Activated naive CD4-positive, alpha-beta T cell treated with Interleukin-2 at 50 U/mL for 16 hours (primary cell): ENCODE results near the gene EMC9.

Experiments
- DNase-seq: peaks from one replicate; pipeline ENCODE4 v3.0.0-alpha.2; 2020

EMC9 gene

DNA sequence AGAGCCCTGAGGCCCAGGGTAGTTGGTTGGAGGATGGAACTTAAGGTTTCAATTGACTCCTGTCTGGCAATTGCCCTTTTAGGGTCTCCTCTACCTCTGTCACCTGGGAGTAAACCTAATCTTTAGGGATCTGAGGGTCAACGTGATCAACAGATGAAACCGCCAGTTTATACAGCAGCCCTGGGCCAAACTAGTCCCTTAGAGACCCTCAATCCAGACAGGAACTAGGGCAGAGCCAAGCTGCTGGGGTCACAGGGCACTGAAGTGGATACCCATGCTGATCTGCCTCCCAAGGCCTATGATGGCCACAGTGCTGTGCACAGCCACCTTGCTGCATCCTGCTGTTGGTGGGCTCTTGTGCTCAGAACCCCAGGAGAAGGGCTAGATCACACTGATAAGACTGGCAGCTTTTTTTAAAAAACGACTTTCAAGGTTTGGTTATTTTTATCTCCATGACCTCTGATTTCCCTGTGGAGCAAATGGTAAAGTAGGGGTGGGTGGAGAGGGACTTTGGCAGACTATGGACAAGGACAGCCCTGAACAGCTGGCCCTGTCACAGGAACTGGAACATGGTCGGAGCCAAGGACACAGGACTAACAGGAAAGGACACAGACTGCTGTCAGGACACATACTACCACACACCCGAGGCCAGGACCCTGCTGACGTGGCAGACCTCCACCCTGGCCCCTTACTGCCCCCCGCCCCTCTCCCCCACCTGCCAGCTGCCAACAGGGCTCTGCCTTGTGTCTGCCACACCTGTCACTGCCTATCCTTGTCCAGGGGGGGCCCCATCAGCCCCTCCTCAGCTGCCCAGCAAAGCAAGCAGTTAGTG, 10.5 kb downstream of the EMC9 start:
- no peak for DNase-seq

DNA sequence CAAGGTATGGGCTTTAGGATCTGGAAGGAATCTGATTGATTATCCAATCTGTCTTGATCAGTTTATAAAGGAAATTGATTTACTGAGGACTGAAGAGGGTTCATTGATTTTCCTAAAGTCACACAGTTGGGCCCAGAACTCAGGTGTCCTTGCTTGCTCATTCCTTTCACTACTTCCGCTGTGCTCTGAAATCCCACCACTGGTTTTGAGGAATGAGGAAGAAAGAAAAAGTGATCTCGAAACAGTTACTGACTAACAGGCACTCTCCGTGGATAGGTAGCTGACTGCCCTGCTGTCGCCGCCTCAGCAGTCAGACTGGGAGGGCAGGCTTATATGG, 11.0 kb downstream of the EMC9 start, which contains the start of gene FITM1:
Gene FITM1 (plus strand): TSS at position 280 of the 337 bp plus-strand sequence. CDS start 905 bp downstream, outside the sequence.
- DNase-seq, result no peak

DNA sequence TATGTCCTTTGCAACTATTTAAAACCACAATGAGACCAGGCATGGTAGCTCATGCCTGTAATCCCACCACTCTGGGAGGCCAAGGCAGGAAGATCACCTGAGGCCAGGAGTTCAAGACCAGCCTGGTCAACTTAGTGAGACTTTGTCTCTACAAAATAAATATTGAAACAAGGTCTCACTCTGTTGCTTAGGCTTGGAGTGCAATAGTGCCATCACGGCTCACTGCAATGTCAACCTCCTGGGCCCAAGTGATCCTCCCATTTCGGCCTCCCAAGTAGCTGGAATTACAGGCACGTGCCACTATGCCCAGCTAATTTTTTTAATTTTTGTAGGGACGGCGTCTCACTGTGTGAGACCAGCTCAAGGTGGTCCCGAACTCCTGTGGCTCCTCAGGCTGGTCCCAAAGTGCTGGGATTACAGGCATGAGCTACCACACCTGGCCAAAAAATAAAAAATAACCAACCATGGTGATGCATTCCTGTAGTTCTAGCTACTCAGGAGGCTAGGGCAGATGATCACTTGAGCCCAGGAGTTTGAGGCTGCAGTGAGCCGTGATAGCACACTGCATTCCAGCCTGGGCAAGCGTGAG, 11.9 kb downstream of the EMC9 start:
- DNase-seq, result no peak

DNA sequence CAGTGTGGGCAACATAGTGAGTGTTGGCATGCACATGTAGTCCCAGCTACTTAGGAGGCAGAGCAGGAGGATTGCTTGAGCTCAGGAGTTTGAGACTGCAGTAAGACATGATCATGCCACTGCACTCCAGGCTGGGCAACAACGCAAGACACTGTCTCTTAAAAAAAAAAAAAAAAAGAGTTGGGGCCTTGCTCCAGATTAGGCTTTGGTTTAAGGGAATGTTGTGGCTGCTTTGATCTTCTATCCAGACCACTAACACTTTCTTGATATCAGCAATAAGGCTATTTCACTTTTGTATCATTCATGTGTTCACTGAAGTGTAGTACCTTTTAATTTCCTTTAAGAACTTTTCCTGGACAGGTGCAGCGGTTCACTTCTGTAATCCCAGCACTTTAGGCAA, 13.7 kb downstream of the EMC9 start:
- DNase-seq, result no peak

DNA sequence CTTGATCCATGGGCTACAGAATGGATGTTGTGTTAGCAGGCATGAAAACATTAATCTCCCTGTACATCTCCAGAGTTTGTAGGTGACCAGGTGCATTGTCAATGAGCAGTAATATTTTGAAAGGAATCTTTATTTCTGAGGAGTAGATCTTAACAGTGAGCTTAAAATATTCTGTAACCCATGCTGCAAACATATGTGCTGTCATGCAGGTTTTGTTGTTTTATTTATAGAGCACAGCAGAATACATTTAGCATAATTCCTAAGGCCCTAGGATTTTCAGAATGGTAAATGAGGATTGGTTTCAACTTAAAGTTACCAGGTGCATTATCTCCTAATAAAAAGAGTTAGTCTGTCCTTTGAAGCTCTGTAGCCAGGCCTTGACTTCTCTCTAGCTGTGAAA, 14.5 kb downstream of the EMC9 start:
- DNase-seq, result no peak

DNA sequence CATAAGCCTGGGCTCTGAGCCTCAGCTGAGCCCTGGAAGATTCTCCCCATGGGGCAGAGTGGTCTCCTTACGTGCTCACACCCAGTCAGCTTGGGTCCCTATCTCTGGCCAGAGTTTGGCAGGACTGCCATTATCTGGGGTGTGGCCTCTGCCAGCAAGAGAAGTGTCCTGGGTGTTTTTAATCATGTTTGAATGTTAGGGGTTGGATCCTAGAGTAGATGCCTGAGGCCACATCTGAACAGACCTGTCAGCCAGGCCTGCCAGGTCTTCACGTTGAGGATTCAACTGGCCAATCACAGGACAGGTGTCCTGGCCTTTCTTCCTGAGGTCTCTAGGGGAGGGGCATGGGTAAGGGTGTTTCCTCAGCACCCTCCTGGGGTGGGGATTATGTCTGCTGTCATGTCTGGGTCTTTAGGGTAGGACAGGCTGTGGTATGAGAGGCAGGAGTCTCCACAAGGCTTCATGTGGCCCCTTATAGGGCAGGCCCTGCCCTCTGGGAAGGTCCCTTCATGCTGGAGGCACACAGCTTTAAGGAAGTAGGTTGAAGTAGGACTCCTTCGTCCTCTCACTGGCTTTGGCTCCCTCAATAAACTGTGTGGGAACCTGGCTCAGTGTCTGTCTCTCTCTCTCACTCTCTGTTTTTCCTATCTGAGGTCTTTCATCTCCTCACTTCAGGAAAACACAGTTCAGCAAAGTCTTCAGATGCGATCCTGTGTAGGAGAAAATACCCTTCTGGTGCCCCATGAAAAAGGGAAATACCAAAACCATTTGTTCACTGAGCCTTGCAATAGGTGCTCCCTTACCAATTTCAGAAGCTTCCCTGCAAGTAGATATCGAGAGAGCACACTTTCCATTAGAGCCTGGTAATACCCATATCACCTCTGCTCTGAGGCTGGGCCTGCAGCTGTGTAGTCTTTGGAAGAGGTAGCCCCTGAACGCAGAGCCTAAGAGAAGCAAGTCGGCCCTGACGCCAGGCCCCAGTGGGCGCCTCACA, 17.7 kb downstream of the EMC9 start:
- DNase-seq, result no peak

DNA sequence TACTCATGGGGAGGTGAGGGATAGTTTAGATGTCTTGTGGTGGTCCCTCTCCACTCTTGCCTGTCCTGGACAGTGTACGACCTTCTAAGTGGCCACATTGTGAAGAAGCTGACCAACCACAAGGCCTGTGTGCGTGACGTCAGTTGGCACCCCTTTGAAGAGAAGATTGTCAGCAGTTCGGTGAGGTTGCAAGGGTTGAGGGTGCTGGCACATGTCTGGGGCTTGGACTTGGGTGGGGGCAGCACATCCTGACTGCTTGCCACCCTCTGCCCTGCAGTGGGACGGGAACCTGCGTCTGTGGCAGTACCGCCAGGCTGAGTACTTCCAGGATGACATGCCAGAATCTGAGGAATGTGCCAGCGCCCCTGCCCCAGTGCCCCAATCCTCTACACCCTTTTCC, 18.5 kb downstream of the EMC9 start:
- DNase-seq, result no peak

DNA sequence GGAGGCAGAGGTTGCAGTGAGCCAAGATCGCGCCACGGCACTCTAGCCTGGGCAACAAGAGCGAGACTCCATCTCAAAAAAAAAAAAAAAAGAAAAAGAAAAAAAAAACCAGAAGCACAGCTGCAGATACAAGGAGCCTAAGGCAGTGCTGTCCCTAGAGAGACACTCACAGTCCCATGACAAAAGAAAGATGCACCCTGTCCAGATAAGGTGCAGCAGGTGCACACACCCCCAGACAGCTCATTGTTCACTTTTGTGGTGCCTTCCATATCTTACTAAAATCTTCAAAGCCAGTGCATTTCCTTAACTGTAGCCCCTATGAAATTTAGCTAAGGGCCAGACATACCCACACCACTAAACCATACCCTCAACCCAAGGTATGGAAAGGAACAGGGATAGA, 19.0 kb downstream of the EMC9 start:
- no peak for DNase-seq

DNA sequence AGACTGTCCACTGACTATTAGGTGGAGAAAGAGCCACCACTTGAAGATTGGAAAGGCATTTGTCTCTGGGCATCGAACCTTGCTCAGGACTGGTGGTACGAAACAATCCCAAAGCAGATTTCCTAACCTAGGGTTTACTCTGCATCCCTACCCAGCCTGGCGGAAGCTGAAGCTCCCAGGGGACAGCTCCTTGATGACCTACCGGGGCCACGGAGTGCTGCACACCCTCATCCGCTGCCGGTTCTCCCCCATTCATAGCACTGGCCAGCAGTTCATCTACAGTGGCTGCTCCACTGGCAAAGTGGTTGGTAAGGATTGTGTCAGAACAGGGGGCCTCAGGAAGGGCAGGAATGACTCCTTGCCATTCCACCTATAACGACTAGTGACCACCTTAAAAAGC, 20.2 kb downstream of the EMC9 start:
- DNase-seq, result no peak

DNA sequence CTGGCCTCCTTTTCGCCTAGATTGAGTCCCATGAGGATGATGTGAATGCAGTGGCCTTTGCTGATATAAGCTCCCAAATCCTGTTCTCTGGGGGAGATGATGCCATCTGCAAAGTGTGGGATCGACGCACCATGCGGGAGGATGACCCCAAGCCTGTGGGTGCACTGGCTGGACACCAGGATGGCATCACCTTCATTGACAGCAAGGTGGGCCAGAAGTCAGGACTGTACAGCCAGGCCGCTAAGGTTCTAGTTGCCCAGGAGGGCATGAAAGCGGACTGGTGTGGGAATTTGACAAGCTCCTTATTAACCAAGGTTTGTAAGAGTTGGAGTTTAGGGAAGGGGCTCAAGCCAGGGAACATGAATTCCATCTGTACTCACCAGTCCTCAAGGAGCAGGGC, 21.7 kb downstream of the EMC9 start:
- DNase-seq, result no peak

DNA sequence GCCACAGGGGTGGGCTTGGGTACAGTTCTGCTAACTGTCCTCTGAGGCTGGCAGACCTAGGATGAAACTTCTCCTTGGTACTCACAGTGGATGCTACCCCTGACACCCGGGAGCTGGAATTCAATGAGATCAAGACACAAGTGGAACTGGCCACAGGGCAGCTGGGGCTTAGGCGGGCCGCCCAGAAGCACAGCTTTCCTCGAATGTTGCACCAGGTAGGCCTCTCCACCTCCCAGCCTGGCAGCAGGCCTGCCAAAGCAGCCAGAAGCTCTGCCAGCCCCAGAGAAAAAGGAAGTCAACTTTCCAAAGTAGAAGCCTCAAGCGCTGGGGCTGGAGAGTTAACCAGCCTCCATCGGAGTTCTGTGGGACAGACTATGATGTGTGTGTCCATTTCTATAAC, 24.2 kb downstream of the EMC9 start:
- DNase-seq, result no peak

DNA sequence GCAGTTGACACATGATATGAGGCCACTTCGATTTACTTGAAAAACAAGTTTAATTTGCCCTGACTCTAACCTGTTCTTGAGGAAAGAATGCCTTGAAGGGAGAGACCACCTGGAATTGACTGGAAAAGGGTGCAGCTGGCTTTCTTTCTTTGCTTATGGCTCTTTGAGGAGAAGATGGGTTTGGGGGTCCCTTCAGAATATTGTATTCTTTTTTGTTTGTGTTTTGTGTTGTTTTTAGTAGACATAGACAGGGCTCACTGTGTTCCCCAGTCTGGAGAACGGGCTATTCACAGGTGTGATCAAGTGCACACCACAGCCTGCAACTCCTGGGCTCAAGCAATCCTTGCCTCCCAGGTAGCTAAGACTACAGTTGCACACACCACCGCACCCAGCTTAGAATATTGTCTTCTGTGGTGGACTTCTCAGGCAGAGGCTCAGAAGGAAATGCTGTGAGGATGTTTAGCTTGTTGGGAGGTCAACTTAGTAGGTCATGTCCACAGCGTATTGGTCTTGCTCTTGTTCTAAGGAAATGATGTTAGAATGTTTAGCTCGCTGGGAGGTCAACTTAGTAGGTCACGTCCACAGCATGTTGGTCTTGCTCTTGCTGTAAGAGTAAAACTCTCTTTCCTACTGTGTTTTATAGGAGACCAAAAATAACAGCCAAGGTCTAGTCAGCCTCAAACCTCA, 25.1 kb downstream of the EMC9 start:
- no peak for DNase-seq

DNA sequence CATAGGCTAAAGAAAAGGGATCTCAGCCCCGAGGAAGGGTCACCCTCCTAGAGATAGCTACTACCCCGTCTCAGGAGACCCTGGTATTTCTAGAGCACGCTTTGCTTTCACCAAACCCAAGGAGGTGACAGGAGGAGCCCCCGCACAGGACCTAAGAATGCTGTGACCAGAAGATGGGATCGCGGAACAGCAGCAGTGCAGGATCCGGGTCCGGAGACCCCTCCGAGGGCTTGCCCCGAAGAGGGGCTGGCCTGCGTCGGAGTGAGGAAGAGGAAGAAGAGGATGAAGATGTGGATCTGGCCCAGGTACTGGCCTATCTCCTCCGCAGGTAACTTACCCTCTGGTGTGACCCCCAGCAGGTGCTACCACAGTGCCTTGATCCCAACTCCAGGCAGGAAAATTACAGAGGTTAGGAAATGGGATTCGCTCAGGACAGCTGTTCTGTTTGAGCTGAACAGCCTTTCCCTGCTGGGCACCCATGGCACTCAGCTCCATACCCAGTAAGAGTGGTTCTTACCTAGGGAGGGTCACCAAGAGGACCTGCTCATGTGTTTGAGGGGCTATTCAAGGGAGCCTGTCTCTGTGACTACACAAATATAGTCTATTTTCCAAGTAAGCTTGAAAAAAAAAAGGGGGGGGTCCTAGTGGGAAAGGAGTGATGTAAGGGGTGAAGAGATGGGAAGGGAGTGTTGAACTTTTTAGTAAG, 25.8 kb downstream of the EMC9 start:
- DNase-seq, result no peak

DNA sequence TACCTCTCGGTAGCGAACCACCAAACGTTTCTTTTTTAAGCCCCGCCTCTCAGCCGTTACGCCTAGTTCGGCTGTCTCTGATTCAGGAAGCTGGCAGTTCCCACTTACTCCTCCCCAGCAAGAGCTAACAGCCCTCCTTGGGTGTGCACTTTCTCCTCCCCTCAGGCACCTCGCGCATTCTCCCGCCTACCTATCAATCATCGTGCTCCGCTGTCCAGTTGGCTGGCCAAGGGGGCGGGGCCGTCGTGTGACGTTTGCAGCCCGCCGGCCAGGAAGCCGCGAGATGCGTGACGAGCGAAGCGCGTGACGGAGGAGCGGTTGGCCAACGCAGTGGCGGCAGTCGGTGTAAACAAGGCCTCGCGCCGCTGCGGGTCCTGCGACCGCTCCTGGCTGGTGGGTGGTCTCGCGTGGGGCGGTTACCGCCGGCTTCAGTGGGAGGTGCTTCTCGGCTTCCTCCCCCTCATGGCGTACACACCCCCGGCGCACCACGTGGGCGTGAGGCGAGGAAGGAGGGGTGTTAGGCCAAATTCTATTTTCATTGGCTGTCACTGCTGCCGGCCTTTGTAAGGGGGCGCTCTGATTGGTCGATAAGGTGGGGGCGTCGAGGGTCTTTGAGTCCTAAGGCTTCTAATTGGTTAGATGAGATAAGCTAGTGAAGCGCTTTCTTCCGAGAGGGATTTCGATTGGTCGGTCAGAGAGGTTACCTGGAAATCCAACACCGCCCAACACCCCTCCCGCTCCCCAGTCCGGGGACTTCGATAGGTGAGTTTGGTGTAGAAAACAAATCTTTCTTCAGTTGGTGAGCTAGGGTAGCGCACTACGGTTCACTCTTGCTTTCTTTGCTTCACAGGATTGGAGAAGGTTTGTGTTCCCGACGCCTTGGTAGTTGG, 26.6 kb downstream of the EMC9 start, which contains the start of the genes DCAF11 and NRL:
Gene DCAF11 (plus strand): TSS at position 246 of the 890 bp plus-strand sequence. CDS start 818 bp downstream, outside the sequence.
Gene NRL (minus strand): TSS at position 418 of the 890 bp plus-strand sequence. CDS start 32,101 bp downstream, outside the sequence.
- DNase-seq, result peak; percentile 98

DNA sequence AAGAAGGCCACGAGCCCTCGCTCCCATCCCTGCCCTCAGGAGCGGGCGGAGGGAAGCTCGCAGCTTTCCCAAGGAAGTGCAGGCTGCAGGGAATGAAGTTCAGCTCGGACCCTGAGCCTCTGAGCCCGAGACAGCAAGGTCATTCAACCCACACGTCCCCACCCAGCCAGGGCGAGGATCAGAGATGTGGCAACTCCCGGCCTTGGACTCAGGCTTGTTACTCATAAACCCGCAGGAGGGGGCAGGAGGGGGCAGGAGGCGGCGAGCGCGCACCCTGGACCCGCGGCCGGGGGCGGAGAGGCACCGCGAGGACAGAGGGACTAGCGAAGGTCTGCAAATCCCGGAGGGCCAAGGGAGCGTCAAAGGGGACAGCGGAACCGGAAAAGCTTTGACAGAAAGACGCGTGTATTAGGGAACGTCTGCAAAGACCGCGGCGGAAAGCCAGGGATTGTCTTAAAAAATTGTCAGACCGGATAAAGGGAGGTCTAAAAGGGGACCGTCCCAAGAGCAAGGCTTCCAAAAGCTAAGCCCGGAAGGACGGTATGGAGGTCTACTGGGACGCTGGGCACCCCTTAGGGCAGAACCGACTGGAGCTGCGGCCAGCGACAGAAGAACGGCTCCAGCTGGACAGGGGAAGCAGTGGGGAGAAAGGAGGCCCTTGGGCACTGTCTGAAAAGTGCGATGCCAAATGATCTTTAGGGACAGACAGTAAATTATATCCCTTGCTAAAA, 27.4 kb downstream of the EMC9 start:
- DNase-seq, result peak; percentile 80

DNA sequence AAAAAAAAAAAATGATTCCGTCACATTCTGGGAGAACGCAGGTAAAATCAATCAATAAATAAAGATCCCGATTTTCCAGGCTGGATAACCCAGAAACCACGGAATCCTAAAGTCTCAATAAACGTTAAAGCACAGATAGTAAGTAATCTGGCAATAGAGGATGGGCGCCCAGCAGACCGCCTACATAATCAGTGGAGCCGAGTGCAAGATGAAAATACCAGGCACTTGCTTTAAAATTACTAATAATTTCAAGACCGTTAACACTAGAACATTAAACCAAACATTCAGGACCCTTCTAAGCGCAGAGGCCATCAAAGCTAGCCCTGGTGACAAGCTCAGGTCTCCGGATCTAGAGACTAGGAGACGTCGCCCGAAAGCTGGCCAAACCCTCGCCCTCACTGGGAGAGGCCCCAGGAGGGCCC, 28.0 kb downstream of the EMC9 start:
- no peak for DNase-seq

DNA sequence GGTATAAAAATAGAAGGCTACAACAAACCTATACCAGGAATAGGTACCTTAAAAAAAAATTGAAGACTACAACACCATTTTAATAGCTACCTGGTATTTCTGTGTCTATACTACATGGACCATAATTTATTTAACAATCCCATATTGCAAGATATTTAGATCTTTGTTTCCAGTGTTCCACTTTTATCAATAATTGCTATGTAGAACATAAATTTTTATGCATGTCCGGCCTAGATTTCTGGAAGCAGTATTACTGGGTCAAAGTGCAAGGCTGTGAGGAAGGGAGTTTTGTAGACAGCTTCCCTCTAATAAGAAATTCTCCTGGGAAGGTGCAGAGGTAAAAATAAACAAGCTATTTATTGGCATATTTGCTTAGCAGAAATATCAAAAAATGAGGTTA, 30.9 kb downstream of the EMC9 start:
- no peak for DNase-seq

DNA sequence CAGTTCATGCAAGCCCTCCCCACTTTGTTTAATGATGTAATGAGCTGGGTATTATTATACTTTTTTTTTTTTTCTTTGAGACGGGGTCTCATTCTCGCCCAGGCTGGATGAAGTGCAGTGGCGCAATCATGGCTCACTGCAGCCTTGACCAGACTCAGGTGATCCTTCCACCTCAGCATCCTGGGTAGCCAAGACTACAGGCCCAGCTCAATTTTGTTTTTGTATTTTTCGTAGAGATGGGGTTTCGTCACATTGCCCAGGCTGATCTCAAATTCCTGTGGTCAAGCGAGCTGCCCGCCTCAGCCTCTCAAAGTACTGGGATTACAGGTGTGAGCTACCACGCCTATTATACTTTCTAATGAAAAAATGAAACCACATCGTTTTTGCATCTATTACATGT, 31.3 kb downstream of the EMC9 start:
- no peak for DNase-seq

DNA sequence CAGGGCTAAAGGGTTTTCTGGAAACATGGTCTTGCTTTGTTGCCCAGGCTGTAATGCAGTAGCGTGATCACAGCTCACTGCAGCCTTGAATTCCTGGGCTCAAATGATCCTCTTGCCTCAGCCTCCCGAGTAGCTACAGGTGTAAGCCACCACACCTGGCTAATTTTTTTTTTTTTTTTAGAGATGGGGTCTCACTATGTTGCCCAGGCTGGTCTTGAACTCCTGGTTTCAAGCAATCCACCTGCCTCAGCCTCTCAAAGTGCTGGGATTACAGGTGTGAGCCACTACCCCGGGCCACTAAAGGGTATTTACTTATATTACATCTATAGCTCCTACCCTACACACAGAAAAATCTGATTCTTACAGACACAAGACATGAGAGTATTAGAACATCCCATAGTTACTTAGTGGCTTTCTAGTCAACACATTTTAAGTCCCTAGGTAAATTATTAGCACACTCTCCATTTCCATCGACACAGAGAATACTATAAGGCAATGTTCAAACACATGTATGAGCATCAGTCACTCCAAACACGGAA, 33.0 kb downstream of the EMC9 start:
- DNase-seq, result no peak
